Activated CD8-positive, alpha-beta memory T cell treated with anti-CD3 and anti-CD28 coated beads for 48 hours (primary cell): ENCODE results near the gene LRATD1.

Experiments used
- DNase-seq, 3 experiments: peaks; one replicate each; pipeline ENCODE4 v3.0.0-alpha.2; 2020; ENCODE audit warnings: low read depth in 2 of 3, low spot score in 2 of 3

The LRATD1 gene

DNA sequence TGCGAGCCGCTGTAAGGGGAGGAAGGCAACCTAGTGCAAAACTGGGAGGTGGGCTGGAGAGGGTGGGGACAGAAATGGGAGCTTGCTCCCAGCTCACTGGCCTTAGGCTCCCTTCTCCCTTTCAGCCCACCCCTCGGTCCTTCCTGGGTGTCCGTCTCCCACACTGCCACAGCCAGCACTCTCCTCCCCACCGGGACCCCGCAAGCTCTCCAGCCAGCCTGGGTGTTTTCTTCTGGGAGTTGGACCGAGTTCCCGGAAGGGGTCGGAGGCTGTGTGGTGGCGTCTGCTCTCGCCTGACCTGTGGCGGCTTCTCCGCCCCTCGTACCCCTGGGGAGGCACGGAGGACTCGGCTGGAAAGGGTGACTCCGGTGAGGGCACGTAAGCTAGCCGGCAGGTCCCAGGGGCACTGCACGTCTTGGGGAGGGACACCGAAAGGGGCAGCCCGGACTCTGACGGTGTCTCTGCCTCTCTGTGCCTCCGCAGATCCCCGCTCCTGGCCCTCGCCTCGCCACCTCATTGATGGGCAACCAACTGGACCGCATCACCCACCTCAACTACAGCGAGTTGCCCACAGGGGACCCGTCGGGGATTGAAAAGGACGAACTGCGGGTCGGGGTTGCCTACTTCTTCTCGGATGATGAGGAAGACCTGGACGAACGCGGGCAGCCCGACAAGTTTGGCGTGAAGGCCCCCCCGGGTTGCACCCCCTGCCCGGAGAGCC is 1.1 kb downstream of the LRATD1 start:
- DNase-seq = no peak

GRCh38 chr2:14634182-14634488 is 1.6 kb downstream of the LRATD1 start:
- no peak for DNase-seq

- peak in 1 of 3 experiments; percentile 9 for DNase-seq
Measured at GRCh38 chr2:14634489-14635390, 2.2 kb downstream of the LRATD1 start.

DNA sequence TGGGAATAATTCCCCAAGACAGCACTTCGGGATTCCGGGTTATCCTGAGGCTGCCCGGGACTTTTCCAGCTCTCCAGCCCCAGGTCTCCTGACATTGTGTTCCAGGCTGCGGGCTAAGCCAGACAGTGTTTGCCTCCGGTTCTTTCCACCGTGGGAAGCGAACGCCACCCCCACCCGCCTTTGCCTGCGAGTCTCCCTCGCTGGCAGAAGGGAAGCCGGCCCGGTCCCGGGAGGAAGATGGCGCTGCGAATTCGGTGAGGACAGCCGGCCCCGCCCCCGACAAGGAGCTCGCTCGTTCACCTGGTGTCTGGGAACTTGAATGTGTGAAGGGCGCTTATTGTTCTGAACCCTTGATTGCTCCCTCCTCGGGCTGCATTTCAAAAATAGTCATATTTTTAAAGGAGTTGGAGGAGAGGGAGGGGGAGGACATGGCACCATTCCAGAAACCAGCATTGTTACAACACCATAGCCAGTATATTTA is 2.9 kb downstream of the LRATD1 start:
- no peak for DNase-seq

DNA sequence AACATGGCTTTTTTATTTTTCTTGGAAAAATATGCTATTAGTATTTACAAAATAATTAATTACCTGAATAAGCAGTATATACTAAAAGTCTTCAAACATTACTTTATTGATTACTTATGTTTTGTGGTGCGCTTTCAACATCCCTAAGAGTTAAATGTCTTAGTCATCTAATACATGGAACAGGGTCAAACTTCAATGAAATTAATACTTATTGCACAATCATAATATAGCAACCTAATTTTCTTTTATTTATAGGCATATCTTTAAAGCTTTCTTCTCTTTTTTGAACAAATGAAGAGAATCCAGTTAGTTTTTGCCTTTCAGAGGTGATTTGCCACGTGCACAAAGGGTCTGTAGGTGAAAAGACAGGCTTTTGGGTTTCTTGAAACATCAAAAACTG is 6.0 kb downstream of the LRATD1 start:
- no peak for DNase-seq

DNA sequence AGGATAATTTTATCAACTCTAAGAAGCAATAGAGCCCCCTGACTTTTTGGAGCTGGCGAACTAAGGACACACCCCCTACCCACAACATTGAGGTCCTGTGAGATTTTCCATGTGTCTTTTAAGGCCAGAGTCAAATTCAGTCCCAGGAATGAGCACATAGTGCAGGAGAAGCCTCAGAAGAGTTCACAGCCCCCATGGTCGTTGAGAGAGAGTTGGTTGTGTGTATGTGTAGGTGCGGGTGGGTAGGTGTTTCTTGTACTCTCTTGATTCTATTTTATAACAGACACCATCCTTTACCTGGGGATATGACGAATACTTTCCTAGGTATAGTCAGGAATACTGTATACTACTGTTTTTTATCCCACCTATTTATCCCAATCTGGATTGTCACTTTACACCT is 8.6 kb downstream of the LRATD1 start:
- no peak for DNase-seq

GRCh38 chr2:14642499-14642898 is 10.0 kb downstream of the LRATD1 start:
- no peak for DNase-seq

GRCh38 chr2:14647714-14648113 is 15.2 kb downstream of the LRATD1 start:
- DNase-seq = no peak

DNA sequence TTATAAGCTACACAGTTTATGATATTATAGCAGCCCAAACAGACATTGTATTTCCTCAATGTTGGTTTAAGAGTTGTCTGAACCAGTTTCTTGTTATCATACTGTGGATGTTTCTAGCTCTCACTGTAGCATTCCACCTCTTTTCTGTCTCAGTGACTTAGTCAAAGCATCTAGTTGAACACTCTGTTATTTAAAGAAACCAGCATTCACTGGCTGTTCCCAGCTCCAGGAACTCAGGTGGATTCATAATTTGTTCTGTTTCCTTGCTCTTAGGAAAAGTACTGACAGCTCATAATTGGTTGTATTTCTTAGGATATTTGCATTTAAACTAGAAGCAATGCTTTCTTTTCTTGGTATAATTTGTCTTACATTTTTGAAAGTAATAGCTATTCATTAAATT is 17.5 kb downstream of the LRATD1 start:
- no peak for DNase-seq

- no peak for DNase-seq
Measured at GRCh38 chr2:14654835-14655282, 22.3 kb downstream of the LRATD1 start.

- no peak for DNase-seq
Measured at GRCh38 chr2:14656146-14656545, 23.6 kb downstream of the LRATD1 start.

DNA sequence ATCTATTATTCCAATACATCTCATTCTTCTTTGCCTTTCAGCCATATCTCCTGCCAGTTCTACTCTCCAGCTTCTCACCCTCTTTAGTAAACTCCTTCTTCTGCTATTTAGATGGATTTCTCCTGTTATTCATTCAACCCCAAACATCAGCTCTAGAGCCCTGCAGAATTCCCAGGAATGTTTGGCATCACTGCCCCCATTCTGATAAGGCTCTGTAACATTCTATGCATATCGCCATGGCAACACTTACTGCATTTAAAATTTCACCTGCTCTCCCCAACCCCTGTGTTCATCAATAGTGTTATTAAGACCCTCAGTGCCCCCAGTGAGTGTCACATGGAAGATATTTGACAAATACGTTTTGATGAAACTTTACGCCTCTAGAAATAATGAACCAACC is 28.6 kb downstream of the LRATD1 start:
- no peak for DNase-seq

- DNase-seq = no peak
Measured at GRCh38 chr2:14673351-14673875, 40.9 kb downstream of the LRATD1 start.

DNA sequence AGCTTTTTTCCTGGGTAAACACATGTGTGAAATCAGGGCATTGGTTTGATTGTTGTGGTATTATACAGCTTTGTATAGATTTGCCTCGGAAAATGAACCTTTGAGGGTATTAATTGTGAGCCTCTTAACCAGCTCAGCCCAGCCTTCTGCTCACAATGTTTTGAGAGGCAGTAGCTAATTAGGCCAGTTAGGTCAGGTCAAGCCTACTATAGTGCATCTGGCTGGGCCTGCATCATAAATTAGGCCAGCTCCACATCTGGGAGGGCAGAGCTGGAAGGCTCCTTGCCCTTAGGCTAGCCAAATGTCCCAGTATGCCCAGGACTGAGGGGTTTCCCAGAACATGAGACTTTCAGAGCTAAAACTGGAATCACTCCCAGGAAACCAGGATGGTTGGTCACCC is 43.0 kb downstream of the LRATD1 start:
- DNase-seq = no peak

DNA sequence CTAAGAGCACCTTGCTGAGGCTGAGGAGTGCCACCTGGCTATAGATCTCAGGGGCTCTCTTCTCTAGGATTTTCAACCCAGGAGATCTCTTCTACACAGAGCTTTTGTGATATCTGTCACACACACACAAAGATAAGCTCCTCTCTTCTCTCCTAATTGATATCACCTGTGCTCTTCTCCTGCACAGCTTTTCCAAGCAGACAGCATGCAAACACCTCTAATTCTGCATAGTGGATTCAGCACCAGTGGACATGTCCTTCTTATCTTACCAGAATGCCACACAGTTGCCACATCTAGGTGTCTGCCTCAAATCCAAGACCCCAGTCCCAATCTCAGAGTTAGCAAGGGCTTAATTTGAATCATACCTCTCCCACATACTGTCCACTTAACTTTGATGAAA is 43.9 kb downstream of the LRATD1 start:
- DNase-seq = no peak

GRCh38 chr2:14677039-14677438 is 44.5 kb downstream of the LRATD1 start:
- DNase-seq = no peak

GRCh38 chr2:14678761-14679160 is 46.2 kb downstream of the LRATD1 start:
- DNase-seq = no peak

GRCh38 chr2:14681608-14682007 is 49.1 kb downstream of the LRATD1 start:
- DNase-seq = no peak
